Muscle of back (tissue), 11 donors: ENCODE data around the gene GMNC. TPM values are rescaled to one million over a fixed set of nuclear protein-coding genes. Genes with fewer than 3 reads are reported as not detected.

Experiments used
- DNase-seq, 3 donors: peaks; one replicate each; pipeline versions ENCODE4 v3.0.0 to v3.0.0-alpha.2; 2013
- polyA plus RNA-seq, 10 donors: library from polyadenylated mRNA; unstranded; fragments of 120-200 nt; gene quantifications; one replicate each; pipeline ENCODE4 v1.2.1, GENCODE V29; 2013; ENCODE audit not compliant: insufficient read length in 10 of 10

Gene GMNC
- polyA plus RNA-seq, 10 donors, result 0.04 to 0.14 (median 0.10) TPM; not detected in 6

GRCh38 chr3:190849607-190850006, 12.9 kb downstream of the GMNC start:
- DNase-seq, result no peak

- no peak for DNase-seq
Observed at GRCh38 chr3:190848870-190849269, 13.6 kb downstream of the GMNC start.

- no peak for DNase-seq
Observed at GRCh38 chr3:190847436-190847835, 15.1 kb downstream of the GMNC start.

GRCh38 chr3:190840146-190840545, 22.3 kb downstream of the GMNC start:
- peak in 1 of 3 donors; percentile 9 for DNase-seq

- DNase-seq, result no peak
Observed at GRCh38 chr3:190831225-190831624, 31.3 kb downstream of the GMNC start.

- no peak for DNase-seq
Observed at GRCh38 chr3:190830031-190830430, 32.5 kb downstream of the GMNC start.

GRCh38 chr3:190826018-190826417, 36.5 kb downstream of the GMNC start:
- DNase-seq, result peak in 1 of 3 donors; percentile 7

- DNase-seq, result no peak
Observed at GRCh38 chr3:190825386-190826016, 37.0 kb downstream of the GMNC start.

- peak; percentile 35 to 61 (median 37) for DNase-seq
Observed at GRCh38 chr3:190811775-190812480, 50.6 kb downstream of the GMNC start.

GRCh38 chr3:190810957-190811356, 51.5 kb downstream of the GMNC start:
- no peak for DNase-seq

- no peak for DNase-seq
Observed at GRCh38 chr3:190809351-190809750, 53.1 kb downstream of the GMNC start.

GRCh38 chr3:190807719-190808375, 54.6 kb downstream of the GMNC start:
- no peak for DNase-seq
